ENCODE measurements around the gene CAMTA1.
A peak's percentile ranks its signal among the peaks of the same experiment; 100 is the strongest.

The CAMTA1 gene

GRCh38 chr1:6962996-6963911 is 178.0 kb downstream of the CAMTA1 start (continued):
- TF ChIP-seq ZNF121 (tag by site-specific recombination; IDR thresholded peaks at IDR 0.05), result 0 out of 2 replicates have a peak, but pooled peaks have one; percentile 19
- peak; percentile 23; the same call in 1 of the 2 replicates for TF ChIP-seq ZNF76 (tag by site-specific recombination; IDR thresholded peaks at IDR 0.05; ENCODE audit: borderline replicate concordance, low read depth)
- TF ChIP-seq ZNF529 (tag by site-specific recombination; IDR thresholded peaks at IDR 0.05; ENCODE audit: insufficient replicate concordance), result no peak
- TF ChIP-seq SP7 (tag by site-specific recombination; IDR thresholded peaks at IDR 0.05), result peak; percentile 85
- TF ChIP-seq ZFP69B (tag by site-specific recombination; IDR thresholded peaks at IDR 0.05), result peak; percentile 77
- peak; percentile 74; the same call in 1 of the 2 replicates for TF ChIP-seq BCL11A (tag by site-specific recombination; IDR thresholded peaks at IDR 0.05; ENCODE audit: low read depth)
- peak; percentile 65 for TF ChIP-seq ZNF692 (tag by site-specific recombination; IDR thresholded peaks at IDR 0.05)
- TF ChIP-seq PRDM6 (tag by site-specific recombination; IDR thresholded peaks at IDR 0.05), result peak; percentile 54
- peak; percentile 83 for TF ChIP-seq KLF17 (tag by site-specific recombination; IDR thresholded peaks at IDR 0.05)
- TF ChIP-seq ZNF501 (tag by site-specific recombination; IDR thresholded peaks at IDR 0.05), result peak; percentile 58; the same call in 1 of the 2 replicates
- TF ChIP-seq ZNF843 (tag by site-specific recombination; IDR thresholded peaks at IDR 0.05), result peak; percentile 81
- TF ChIP-seq ZSCAN30 (tag by site-specific recombination; IDR thresholded peaks at IDR 0.05), result peak; percentile 62
- 0 out of 2 replicates have a peak, but pooled peaks have one; percentile 5 for TF ChIP-seq KLF8 (tag by site-specific recombination; IDR thresholded peaks at IDR 0.05)
- no peak for TF ChIP-seq ZNF510 (tag by site-specific recombination; IDR thresholded peaks at IDR 0.05; ENCODE audit: insufficient replicate concordance)
- TF ChIP-seq ZNF629 (tag by site-specific recombination; IDR thresholded peaks at IDR 0.05), result peak; percentile 79
- TF ChIP-seq PRDM4 (tag by site-specific recombination; IDR thresholded peaks at IDR 0.05), result peak; percentile 45
- TF ChIP-seq ZNF791 (tag by site-specific recombination; IDR thresholded peaks at IDR 0.05), result no peak
- TF ChIP-seq WT1 (tag by site-specific recombination; IDR thresholded peaks at IDR 0.05), result 0 out of 2 replicates have a peak, but pooled peaks have one; percentile 34
- no peak for TF ChIP-seq ZFP41 (tag by site-specific recombination; IDR thresholded peaks at IDR 0.05; ENCODE audit: borderline replicate concordance)
- TF ChIP-seq ZNF514 (tag by site-specific recombination; IDR thresholded peaks at IDR 0.05), result no peak
- 0 out of 2 replicates have a peak, but pooled peaks have one; percentile 14 for TF ChIP-seq KLF16 (tag by site-specific recombination; IDR thresholded peaks at IDR 0.05)
- no peak for TF ChIP-seq ZNF362 (tag by site-specific recombination; IDR thresholded peaks at IDR 0.05)
- no peak for TF ChIP-seq SALL2 (tag by site-specific recombination; IDR thresholded peaks at IDR 0.05; ENCODE audit: borderline replicate concordance)
- peak; percentile 58; the same call in 1 of the 2 replicates for TF ChIP-seq YY2 (tag by site-specific recombination; IDR thresholded peaks at IDR 0.05)
- TF ChIP-seq ZNF660 (tag by site-specific recombination; IDR thresholded peaks at IDR 0.05), result no peak
- TF ChIP-seq IKZF3 (tag by site-specific recombination; IDR thresholded peaks at IDR 0.05), result peak; percentile 85
- peak; percentile 24; the same call in 1 of the 2 replicates for TF ChIP-seq CTCF (tag by site-specific recombination; IDR thresholded peaks at IDR 0.05)
- TF ChIP-seq GLIS2 (tag by site-specific recombination; IDR thresholded peaks at IDR 0.05), result peak; percentile 46
- TF ChIP-seq ZNF701 (tag by site-specific recombination; IDR thresholded peaks at IDR 0.05), result no peak
- peak; percentile 84 for TF ChIP-seq SP2 (tag by site-specific recombination; IDR thresholded peaks at IDR 0.05)

All from HEK293 (cell line).